Suppressor macrophage treated with lipopolysaccharide for 4 hours (primary cell): ENCODE measurements around the gene MCC.

Experiments used
- DNase-seq: peaks from one replicate; pipeline ENCODE4 v3.0.0-alpha.2; 2020

MCC gene

DNA sequence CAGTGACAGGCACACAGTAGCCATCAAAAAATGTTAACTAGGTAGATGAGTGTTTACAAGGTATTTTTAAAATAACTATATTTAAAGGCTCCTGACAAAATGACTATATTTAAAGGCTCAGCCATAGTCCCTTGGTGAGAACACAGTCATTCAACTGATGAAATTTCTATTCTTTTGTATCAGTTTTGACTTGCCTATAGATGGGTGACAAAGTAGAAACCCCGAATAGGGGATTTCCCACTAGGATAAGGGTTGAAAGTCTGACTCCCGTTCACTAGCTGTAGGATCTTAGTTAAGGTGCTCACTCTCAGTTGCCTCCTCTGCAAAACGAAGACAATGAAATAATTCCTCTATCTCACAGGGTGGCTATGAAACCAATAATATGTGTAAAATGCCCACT is 271.7 kb downstream of the MCC start:
- no peak for DNase-seq

- DNase-seq, result no peak
These were observed 272.7 kb downstream of the MCC start for GRCh38 chr5:113215401-113216060.

DNA sequence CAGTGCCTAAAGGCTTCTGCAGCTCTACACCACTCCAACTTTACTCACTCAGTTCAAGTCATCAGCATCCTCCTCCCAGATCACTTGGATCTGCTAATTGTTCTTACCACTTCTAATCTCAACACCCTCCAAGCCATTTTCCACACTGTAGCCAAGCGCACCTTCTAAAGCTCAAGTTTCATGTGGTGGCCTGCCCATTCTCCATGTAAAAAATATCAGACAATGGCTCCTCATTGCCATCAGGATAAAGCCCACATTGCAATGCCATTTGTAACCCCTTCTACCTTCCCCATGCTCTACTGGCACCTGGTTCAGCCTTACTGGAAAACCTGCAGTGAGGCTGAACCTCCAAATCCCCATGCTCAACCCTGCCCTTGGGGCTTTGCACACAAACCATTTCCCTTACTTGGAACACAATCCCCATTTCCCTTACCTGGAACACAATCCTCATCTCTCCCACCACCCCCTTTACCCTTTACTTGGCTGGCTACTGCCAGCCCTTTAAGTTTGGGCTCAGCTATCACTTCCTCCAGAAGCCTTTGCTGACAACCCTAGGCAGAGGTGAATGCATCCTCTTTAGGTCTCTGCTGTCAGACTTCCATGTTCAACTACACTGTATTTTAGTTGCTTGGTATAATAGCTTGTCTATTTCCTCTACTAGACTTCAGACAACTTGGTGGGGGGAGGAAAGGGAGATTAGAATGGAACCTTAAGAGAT is 273.5 kb downstream of the MCC start:
- no peak for DNase-seq

DNA sequence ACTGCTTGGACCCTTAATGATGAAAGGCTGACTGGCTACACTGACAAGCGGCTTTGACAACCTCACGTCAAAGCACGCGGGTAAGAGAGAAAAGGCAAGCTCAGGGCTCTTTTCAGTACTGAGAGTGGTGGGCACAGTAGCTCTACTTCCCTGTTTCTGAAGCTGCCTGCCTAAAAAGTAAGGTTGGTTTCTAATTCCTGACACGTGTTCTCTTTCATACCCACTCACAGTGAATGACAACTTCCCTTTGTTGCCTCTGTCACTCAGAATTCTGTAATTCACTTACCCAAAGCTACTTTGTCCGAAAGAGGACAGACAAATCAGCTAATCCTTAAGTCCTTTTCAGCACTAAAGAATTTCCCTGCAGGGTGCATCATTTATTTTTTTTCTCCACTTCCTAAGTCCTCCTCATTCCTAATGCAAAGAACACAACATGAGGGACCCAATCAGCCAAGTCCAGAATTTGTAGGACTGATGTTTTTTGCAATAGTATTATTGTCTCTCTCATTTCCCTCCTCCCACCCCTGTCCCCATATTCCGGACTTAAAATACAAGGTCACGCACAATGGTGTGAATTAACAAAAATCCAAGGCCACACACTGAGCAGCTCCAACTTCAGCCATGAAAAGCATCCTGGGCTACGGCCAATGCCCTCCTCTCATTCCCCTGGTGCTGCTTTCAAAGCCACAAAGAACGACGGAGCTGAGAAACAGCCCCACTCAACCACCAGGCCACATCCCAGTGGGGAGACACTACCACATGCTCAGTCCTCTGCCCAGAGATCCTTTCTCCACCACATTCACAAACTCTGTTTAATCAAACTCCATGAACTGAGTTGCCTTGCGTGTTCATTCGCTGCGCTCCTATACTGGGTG is 274.5 kb downstream of the MCC start:
- peak; percentile 41 for DNase-seq

- DNase-seq, result no peak
These were observed 275.9 kb downstream of the MCC start for GRCh38 chr5:113212244-113212920.

GRCh38 chr5:113209498-113209897 is 278.8 kb downstream of the MCC start:
- DNase-seq, result no peak

DNA sequence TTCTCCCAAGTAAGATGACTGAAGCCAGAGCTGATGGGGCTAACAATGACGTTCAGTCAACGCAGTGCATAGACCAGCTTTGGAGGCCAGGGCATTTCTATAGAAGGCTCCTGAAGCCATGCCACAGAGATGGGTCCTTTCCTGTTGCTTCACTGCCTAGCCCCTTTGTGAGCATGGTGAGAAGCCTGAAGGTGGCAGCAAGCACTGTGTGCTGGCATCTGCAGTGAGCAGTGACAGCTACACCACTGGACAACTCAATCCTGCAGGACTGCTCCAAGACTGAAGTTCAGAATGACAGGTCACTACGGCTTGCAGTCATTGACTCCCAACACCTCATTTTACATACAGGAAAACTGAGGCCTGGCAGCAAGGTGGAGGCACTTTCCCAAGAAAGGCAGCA is 282.4 kb downstream of the MCC start:
- DNase-seq, result no peak

DNA sequence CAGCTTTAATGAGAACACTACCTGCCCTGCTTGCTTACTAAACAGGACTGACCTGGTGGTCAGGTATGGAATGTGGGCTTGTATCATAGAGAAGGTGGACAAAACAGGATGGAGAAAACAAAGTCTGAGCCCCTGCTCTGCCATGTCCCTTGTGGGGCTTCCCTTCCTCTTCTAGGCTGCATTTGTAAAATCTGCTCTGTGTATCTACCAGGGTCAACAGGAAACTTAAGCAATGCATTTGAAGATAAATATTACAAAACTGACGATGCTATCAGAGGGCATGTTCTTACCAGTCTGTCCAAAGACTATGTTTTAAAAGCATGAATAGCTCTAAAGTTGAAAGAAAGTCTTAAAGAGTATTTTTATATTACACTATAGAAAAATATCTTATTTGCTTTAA is 282.9 kb downstream of the MCC start:
- no peak for DNase-seq

GRCh38 chr5:113204525-113205161 is 283.6 kb downstream of the MCC start:
- DNase-seq, result no peak

GRCh38 chr5:113203916-113204315 is 284.3 kb downstream of the MCC start:
- no peak for DNase-seq

DNA sequence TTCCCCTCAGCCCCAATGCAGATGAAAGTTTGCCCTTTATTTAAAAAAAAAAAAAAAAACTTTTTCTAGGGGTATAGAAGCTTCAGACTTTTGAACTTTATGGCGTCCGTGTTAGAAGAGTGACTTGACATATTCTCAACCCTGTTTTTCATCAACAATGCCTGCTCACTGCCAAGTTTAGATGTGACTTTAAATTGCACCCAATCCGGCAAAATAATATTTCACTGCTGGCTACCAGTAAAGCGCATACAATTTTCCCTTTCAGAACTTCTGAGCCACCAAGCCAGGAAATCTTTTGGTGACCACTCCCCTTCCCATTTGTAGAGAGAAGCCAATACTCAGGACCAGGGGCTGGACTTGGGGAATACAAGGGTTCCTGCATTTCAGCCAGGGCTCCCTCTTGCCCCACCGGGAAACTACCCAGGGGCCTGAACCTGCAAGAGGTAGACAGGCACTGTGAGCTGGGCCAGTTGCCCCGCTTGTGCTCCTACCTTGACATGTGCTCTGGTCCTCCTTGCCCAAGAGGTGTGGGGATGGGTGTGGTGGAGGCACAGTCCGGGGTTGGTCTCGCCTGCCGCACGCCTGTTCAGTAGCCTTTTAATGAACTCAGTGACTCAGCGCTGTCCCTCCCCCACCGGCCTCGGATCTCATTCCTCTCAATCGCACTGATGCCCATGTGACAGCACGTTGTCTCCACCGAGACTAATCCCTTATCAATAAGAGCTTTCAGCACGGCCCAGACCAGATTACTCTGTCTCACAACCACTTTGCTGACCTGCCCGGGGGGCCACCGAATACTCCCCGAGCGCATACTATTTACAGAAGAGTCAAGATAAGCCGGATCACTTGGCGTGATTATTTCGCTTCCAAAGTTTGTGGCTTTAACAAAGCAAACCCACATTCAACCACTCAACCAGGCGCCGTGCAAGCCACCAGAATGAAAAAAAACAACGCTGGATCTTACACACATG is 285.2 kb downstream of the MCC start:
- no peak for DNase-seq

DNA sequence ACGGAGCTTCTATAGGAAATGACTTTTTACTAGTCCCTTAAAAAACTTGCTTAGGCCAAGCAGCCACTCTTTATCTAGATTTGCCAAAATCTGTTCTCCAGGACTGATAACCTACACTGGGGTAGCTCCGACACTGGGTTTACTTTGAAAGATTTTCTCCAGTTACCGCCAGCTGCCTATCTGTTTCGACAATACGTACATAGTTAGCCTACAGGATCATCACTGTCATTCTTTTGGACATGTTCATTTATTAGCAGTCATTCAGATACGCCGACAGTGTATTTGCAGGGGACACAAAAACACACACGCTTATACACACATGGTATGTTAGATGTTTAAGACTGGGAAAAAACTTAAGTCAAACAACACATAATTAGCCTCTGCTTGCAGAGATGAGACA is 286.0 kb downstream of the MCC start:
- no peak for DNase-seq

- DNase-seq, result no peak
These were observed 286.5 kb downstream of the MCC start for GRCh38 chr5:113201715-113202114.

DNA sequence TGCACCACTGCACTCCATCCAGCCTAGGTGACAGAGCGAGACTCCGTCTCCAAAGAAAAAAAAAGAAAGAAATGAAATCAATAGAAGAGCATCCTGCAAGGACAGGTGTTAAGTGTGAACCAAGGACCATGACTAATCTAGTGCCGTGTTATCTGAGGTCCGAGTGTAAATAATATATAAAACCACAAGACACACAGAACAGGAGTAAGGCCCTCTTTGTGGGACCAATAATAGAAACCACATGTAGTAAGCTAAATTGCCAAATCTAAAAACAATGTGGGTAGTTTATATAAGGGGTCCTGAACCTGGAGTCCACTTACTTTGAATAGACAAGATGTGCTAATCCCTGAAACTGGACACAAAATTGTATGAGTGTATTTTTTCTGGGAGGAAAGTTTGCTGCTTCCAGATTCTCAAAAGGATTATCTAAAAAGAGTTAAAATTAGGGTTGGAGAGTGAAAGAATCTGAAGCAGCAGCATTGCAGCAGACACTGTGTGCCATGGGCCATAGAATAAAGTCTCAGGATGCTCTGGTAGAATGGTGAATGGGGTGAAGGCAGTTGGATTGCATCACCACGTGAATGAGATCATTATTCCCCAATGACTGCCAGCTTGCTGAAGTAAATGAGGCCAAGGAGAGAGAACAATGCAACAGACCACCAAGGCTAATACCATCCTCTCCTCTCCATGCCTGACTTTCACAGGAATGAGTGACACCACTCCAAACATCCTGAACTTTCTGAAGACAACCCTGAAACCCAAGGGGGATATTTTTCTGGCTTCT is 288.9 kb downstream of the MCC start:
- peak; percentile 5 for DNase-seq

GRCh38 chr5:113197456-113198200 is 290.6 kb downstream of the MCC start:
- no peak for DNase-seq

DNA sequence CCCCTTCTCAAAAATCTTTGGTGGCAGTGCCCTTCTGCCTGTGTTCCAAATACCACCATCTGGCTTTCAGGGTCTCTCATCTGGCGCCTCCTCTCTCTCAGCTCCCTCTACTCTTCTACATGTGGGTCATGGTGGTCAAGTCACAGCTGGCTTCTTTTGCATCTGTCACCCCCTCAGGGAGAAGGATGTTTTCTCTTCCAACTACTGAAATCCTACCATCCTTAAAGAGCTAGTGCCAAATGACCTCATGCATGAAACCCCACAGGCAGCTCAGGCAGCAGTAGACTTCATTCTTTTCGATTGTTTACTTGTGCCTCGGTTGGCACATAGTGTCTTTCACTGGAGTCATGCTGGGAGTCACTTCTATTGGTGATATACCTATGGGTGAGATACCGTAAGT is 292.5 kb downstream of the MCC start:
- no peak for DNase-seq

- no peak for DNase-seq
These were observed 293.0 kb downstream of the MCC start for GRCh38 chr5:113195251-113195650.

DNA sequence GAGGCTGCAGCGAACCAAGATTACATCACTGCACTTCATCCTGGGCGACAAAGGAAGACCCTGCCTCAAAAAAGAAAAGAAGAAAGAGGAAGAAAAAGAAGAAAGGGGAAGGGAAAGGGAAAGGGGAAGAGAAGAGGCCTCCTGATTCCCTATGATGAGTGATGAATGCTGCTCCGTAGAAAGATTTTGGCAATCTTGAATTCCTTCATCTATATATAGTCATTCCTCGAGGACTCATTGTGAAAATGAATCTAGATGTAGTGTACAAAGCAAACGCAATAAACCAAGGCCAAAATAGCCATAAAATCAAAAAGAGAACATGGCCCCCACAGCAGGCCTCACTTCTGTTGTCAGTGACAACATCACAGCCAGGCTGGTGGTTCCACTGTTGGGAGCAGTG is 293.7 kb downstream of the MCC start:
- DNase-seq, result peak; percentile 85

GRCh38 chr5:113194125-113194524 is 294.1 kb downstream of the MCC start:
- DNase-seq, result peak; percentile 59
